Mucosa of descending colon (tissue), 3 donors: Measurements from ENCODE around the gene MYO1F. TPM values are rescaled to one million over a fixed set of nuclear protein-coding genes. Genes with fewer than 3 reads are reported as not detected.

ENCODE experiments used
- ATAC-seq: fragments of 200-7000 bp; cut with Tn5 transposase; one replicate; pipeline ENCODE4 v1.9.1; 2020; ENCODE audit warnings: mild to moderate bottlenecking, moderate library complexity
- DNase-seq, 3 donors: peaks; one replicate each; pipeline ENCODE4 v3.0.0-alpha.2; 2020
- H3K36me3 ChIP-seq: fragments of 200-600 bp; one replicate; pipeline ENCODE4 v1.8.0; 2021; ENCODE audit warnings: low read depth, mild to moderate bottlenecking
- H3K4me1 ChIP-seq: fragments of 200-600 bp; one replicate; pipeline ENCODE4 v1.8.0; 2021; ENCODE audit warnings: low read depth, mild to moderate bottlenecking
- H3K4me3 ChIP-seq: fragments of 200-600 bp; one replicate; pipeline ENCODE4 v1.8.0; 2021; ENCODE audit warnings: mild to moderate bottlenecking
- H3K9me3 ChIP-seq: fragments of 200-600 bp; one replicate; pipeline ENCODE4 v1.8.0; 2021; ENCODE audit warnings: mild to moderate bottlenecking
- CTCF ChIP-seq: fragments of 200-600 bp; IDR thresholded peaks from one replicate; pipeline ENCODE4 v1.8.0; 2022; ENCODE audit warnings: antibody characterized with exemption, mild to moderate bottlenecking
- intact Hi-C, 2 donors: fragments of 100-400 bp; cut with DNase I in 1 of 2; cut with micrococcal nuclease in 1 of 2; formaldehyde crosslinking; loops; one replicate each; pipeline versions ENCODE4 v1.11.0 to v1.11.1; 2022; cut with DNase I, micrococcal nuclease
- total RNA-seq, 3 donors: library from RNA; stranded (reverse); fragmentation: NEBNext Ultra II Directional in 2 of 3; extraction: Animal tissue kit (Norgen Biotek cat#: 25700) in 2 of 3; gene quantifications; one replicate each; pipeline versions ENCODE4 v1.2.1 to v1.2.4, GENCODE V29; 2021 to 2023
- donor health status: DM: no; HTN: no; CAD: no; lungs with moderate emphysema.
- donor health status: DM: no; HTN: no; CAD: no.
- donor health status: DM: no; HTN: yes; CAD: no.

MYO1F gene
- total RNA-seq, 3 donors from 2014 or later = 8.5 to 26.5 (median 21.0) TPM

DNA sequence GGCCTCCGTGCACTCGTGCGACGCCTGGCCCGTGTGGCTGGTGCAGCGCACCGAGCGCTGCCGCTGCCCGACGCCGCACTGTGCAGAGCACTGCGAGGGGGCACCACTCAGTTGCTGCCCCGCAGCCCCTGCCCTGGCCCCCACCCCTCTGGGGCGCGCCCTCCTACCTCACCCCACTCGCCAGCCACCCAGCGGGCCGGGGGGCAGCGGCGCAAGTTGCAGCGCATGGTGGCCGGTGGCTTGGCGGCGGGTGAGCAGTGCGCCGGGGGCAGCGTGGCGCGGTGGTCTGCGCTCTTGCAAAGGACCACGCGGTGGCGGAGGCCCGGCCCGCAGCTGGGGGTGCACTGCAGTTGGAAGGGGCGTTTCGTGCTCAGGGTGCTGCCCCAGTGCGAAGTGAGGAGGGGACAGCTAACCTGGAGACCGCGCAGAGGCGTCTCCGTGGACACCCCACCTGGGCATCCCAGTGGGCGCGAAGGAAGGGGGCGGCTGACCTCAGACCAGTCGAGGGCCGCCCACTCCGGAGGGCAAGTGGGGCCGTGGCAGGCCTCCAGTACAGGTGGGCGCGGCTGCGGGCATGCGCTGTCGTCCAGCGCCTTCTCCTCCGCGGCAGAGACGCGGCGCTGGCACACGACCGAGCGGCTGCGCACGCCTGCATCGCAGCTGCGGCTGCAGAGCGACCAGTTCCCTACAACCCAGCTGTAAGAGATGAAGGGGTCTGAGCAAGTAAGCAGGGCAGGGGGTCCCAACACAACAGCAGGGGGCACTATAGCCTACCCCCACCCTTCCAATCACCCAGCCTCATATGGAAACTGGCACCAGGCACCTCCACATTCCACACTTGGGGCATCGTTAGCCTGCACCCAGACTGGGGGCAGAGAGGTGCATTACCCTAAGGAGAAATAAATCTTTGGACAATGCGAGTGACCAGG is 8.0 kb upstream of the MYO1F start:
- ATAC-seq = no peak
- H3K36me3 ChIP-seq = no peaks in the 10 kb centered on the region
- DNase-seq = no peak
- H3K4me1 ChIP-seq = no peaks in the 10 kb centered on the region
- TF ChIP-seq CTCF = no peak
- intact Hi-C loops = no loop called here
- H3K9me3 ChIP-seq = no peaks in the 10 kb centered on the region
- no peak overlapping the region for H3K4me3 ChIP-seq

DNA sequence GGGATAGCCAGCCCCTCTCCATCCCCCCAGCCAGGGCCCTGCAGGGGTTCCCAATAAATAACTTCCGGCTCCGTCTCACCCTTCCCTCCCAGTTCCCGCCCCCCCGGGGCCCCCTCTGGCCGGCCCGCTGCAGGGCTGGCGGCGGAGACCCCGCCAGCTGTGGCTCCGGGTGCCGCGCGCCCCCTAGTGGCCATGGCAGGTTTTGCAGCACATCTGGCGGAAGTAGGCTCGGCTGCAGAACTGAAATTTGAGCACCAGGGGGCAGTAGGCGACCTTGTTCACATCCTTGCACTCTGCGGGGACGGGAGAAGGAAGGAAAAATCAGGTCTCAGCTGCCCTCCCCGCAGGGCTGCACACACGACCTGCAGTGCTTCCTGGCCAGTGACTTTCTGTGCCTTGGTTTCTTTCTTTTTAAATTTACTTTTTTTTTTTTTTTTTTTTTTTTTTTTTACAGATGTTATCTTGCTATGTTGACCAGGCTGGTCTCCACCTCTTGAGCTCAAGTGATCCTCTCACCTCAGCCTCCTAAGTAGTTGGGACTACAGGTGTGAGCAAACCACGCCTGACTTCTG is 3.6 kb upstream of the MYO1F start:
- Histone ChIP-seq H3K4me3 (no peak overlapping the region), H3K4me1 (no peaks in the 10 kb centered on the region), H3K36me3 (no peaks in the 10 kb centered on the region), H3K9me3 (no peaks in the 10 kb centered on the region)
- intact Hi-C loops = no loop called here
- DNase-seq (peak; percentile 87 to 89 (median 87)), ATAC-seq (peak; percentile 88)
- TF ChIP-seq CTCF = peak; percentile 99

DNA sequence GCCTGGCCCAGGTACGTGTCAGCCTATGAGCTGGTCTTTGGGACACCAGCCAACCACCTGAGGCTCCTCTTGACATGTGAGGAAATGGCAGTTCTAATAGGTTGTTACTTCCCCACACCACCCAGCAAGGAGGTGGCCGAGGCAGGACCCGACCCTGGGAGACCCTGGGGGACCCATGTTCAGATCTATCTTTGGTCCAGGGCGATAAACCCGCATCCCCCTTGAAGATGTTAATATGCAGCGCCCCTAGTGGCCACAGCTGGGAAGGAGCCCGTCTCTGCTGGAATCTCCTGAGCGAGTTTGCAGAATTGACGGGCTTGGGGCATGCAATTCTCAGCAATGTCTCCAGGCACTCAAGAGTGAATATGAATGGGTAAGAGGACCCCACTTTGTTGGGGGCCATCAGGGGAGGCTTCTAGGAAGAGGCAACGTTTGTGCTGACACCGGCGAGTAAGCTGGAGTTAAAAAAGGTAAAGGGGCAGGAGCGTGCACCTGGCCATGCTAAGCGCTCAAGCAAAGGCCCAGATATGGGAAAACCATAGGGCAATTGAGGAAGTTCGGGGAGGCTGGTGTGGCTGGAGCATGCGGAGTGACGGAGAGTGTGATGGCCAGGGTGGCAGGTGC is 1.5 kb upstream of the MYO1F start:
- peak; percentile 65 for ATAC-seq
- intact Hi-C loops = no loop called here
- DNase-seq = peak; percentile 78 to 91 (median 83)
- H3K36me3 ChIP-seq = no peaks in the 10 kb centered on the region
- H3K9me3 ChIP-seq = no peaks in the 10 kb centered on the region
- H3K4me1 ChIP-seq = no peaks in the 10 kb centered on the region
- H3K4me3 ChIP-seq = no peak overlapping the region
- peak; percentile 92 for TF ChIP-seq CTCF

GRCh38 chr19:8577741-8578140 is 499 bp upstream of the MYO1F start:
- Histone ChIP-seq H3K4me3 (no peak overlapping the region), H3K4me1 (no peaks in the 10 kb centered on the region), H3K36me3 (no peaks in the 10 kb centered on the region), H3K9me3 (no peaks in the 10 kb centered on the region)
- TF ChIP-seq CTCF = no peak
- ATAC-seq (no peak), DNase-seq (no peak)
- intact Hi-C loops = no loop called here

DNA sequence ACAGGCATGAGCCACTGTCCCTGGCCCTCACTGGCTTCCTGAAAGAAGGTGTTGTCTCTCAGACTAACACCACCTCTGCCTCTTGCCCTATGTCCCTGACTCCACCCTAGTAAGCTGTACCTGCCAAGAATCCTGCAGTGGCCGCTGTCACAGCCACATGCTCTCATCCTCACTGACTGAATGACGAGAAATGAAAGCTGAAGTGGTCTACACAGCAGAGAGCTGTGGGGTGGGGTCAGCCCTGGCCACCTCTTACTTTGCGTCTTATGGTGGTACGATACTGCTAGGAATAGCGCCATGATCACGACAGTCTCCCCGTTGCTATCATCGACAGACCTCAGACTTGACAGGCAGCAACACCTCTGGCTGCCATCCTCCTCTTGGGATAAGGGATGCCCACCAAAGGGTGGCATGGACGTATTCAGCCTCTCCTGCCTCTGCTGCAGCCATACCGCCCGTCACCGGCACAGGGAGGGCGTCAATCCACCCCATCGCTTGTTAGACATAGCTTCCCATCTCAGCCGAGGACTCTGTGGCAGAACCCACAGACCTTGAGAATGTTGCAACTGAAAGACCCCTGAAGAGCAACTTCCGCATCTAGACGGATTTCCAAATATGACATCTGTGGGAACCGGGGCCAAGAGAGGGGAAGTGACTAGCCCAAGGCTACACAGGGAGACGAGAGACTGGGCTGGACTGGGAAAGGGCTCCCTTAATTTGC is 809 bp downstream of the MYO1F start:
- Histone ChIP-seq H3K9me3 (no peaks in the 10 kb centered on the region), H3K4me1 (no peaks in the 10 kb centered on the region), H3K36me3 (no peaks in the 10 kb centered on the region), H3K4me3 (peak overlapping the region; percentile 14)
- no peak for TF ChIP-seq CTCF
- intact Hi-C loops = no loop called here
- ATAC-seq (peak; percentile 55), DNase-seq (peak in 1 of 3 donors; percentile 46)
